Stimulated activated CD4-positive, alpha-beta T cell treated with anti-CD3 and anti-CD28 coated beads, Interleukin-4, amount 100 ng/mL, for 48 hours (primary cell): ENCODE results near the gene ATP11B.

Source experiments
- DNase-seq, 2 donors: peaks; one replicate each; pipeline ENCODE4 v3.0.0-alpha.2; 2020; ENCODE audit warnings: low read depth in 2 of 2

Gene ATP11B

DNA sequence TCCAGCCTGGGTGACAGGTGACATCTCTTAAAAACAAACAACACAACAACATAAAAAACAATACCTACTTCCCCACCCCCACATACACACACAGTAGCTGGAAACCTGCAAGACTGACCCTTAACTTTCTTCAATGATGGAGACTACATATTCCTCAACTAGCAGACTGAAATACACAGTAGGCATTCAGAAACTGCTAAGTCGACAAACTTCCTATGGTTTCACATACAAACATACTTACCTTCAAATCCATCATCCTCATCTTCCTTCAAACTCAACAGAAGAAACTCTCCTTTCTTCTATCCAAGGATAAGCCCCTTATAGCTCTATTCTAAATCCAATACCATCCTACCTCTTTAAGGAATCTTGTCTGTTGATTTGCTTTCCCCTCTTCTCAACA lies 156.4 kb downstream of the ATP11B start:
- no peak for DNase-seq

GRCh38 chr3:182954553-182955235 lies 161.4 kb downstream of the ATP11B start:
- no peak for DNase-seq

DNA sequence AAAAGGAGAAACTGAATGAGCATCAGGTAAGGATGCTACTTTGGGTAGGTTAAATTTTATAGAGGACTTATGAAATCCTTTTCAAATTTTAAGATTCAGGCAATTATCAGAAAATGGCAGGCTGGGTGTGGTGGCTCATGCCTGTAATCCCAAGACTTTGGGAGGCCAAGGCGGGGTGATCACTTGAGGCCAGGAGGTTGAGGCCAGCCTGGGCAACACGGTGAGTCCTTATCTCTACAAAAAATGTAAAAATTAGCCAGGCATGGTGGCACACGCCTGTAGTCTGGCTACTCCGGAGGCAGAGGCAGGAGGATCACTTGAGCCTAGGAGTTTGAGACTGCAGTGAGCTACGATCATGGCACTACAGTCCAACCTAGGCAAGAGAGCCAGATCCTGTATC lies 163.9 kb downstream of the ATP11B start:
- no peak for DNase-seq

- DNase-seq: no peak
These were observed 164.5 kb downstream of the ATP11B start for GRCh38 chr3:182957676-182958266.

DNA sequence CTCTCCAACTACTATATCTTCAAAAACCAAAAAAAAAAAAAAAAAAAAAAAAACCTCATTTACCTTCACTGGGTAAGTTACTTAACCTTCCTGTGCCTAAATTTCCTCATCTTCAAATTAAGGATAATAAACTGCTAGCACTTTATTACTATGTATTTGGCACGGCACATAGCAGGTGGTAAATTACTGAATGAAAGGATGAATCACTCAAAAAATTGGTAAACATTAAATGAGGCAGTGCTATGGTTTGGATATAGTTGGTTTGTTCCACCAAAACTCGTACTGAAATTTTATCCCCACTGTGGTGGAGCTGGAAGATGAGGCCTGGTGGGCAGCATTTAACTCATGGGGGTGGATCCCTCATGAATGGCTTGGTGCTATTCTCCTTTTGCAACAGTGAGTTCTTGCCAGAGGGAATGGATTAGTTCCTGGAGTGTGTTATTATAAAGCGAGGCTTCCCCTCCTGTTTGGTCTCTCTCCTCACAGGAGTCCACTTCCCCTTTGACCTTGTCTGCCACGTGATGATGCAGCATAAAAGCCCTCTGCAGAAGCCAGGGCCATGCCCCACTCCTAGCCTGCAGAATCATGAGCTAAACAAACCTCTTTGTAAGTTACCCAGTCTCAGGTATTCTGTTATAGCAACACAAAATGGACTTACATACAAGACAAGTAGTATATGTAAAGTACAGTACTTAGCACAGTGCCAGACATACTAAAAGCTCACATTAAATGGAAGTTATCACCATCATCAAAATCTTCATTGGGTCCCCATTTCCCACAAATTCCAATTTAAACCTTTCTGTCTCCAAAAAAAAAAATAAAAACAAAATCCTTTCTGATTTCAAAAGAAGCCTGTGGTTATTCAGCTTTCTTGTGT lies 166.4 kb downstream of the ATP11B start:
- no peak for DNase-seq

GRCh38 chr3:182962166-182962565 lies 168.9 kb downstream of the ATP11B start:
- DNase-seq: no peak

DNA sequence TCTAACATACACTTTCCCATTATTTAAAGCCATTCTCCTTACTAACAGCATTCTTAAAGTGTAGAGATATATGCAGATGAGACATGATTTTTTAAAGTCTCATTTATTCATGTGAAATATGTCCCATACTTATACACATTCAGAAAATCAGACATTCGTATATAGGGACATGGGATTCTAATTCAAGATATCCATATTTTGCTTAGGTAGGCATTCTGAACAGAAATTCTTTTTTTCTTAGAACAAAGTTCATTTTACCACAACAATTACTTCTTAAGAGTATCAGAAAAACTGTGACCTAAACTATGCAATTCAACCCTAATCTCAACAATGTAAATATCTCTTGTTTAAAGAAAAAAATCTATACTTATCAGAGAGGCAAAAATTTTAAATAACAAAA lies 170.9 kb downstream of the ATP11B start:
- no peak for DNase-seq

DNA sequence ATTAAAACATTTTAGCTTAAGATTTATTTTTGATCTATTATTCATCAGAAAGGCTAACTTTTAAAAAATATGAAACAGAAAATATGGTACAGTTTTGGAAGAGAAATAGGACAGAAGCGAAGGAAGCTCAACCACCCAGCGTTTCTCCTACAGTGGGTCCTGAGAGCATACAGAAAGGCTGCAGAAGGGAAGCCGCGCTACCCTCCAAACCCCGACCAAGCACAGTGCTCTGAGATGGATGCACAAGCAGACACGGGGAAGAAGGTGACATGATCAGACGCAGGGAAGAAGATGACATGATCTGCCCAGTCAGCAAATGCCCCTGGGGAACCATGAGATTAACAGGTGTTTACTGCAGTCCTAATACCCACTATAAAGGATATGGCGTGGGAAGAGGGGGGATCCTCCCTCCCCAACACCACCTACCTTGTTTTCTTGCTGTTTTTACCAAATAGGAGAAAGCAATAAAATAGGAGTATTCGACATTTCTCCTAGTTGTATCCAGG lies 172.6 kb downstream of the ATP11B start:
- no peak for DNase-seq

DNA sequence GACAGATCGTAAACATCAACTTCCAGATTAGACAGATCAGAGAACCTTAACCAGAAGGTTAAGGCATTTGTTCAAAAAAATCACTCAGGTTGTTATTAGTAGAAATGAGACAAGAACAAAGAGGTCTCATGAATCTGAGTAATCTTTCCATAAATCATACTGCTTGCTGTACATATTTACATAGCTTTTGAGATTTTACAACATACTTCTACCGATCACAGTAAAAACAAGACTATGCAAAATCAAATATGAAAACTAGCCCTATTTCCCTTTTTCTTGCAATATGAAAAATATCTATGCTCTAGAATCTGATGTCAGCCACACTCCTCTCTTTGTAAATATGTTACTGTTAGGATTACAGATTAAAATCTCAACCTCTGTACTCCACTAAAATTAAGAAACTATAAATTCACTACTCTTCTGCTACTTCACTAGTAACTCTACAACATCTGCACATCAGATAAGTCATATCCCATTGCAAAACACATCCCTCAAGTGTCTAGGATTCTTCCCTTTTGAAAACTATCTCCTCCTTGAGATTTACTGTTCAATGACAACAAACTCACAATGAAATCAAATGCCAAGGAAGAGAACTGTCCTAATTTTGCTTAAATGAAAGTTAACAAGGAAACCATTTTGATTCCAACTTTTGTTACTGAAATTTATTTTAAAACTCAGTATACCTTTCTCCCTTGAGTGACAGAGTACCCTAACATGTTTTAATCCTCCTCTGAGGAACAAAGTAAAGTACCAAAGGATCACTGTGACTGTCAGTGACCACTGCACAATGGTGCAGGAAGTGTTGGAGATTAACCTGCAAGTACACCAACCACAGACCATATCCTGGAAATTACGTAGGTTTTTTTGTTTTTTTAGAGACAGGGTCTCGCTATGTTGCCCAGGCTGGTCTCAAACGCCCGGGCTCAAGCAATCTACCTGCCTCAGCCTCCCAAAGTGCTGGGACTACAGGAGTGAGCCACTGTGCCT lies 174.2 kb downstream of the ATP11B start:
- no peak for DNase-seq

DNA sequence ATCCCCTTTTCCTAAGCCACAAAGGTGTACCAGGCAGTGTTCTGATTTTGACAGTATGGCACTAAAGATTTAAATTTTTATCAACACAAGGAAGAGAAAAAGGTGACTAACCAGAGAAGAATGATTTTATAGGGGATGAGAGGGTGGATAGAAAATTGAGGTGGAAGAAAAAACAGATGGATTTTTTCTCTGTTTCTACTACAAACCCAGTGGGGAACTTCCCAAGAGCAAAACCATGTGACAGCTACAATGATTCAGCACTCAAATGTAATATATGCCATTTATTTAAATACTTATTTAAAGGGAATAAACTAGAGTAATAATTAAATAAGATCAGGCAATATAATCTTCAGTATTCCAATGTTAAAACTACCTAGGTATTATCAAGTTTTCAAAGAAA lies 176.0 kb downstream of the ATP11B start:
- no peak for DNase-seq

- no peak for DNase-seq
These were observed 176.5 kb downstream of the ATP11B start for GRCh38 chr3:182969853-182970252.

- no peak for DNase-seq
These were observed 177.6 kb downstream of the ATP11B start for GRCh38 chr3:182970811-182971418.
